ENCODE measurements around the gene ATP2C2.

- no peak for TF ChIP-seq JUN (IDR thresholded peaks at IDR 0.05; ENCODE audit: borderline replicate concordance, low read depth, low read length)
- no peak for TF ChIP-seq JUN (CRISPR knock-in tag; IDR thresholded peaks at IDR 0.05; ENCODE audit: borderline replicate concordance)
- TF ChIP-seq CTCF (IDR thresholded peaks at IDR 0.05 in 2 of 3, conservative IDR thresholded peaks at IDR 0.05 in 1 of 3; ENCODE audit: insufficient read depth in 2 of 3, low read depth in 1 of 3, low read length in 3 of 3): no peak
- TF ChIP-seq SETDB1 (IDR thresholded peaks at IDR 0.05; ENCODE audit: low read length): no peak
- TF ChIP-seq COPS2 (conservative IDR thresholded peaks at IDR 0.05): no peak
- no peak for TF ChIP-seq REST (IDR thresholded peaks at IDR 0.05; ENCODE audit: borderline replicate concordance)
- TF ChIP-seq REST (CRISPR knock-in tag; IDR thresholded peaks at IDR 0.05; ENCODE audit: low read depth): no peak
These were observed 11.7 kb upstream of the ATP2C2 start for GRCh38 chr16:84356591-84357116.

Measured in K562 (cell line).